ENCODE data around the gene FALEC.

Gene FALEC

GRCh38 chr1:150548324-150548631 lies 32.7 kb downstream of the FALEC start:
- no peak for DNase-seq

GRCh38 chr1:150548632-150549495 lies 33.3 kb downstream of the FALEC start, which contains the start of gene ADAMTSL4:
ADAMTSL4 (plus strand) TSS chr1:150549408; CDS start chr1:150552289, 2,881 bp downstream.
- no peak for DNase-seq

GRCh38 chr1:150549496-150550221 lies 34.1 kb downstream of the FALEC start:
- DNase-seq: no peak

GRCh38 chr1:150550222-150551050 lies 34.9 kb downstream of the FALEC start:
- DNase-seq: no peak

GRCh38 chr1:150551051-150551783 lies 35.7 kb downstream of the FALEC start:
- no peak for DNase-seq

GRCh38 chr1:150551784-150552127 lies 36.2 kb downstream of the FALEC start:
- DNase-seq: no peak

GRCh38 chr1:150552128-150552910 lies 36.8 kb downstream of the FALEC start:
- no peak for DNase-seq

- DNase-seq: no peak
Observed at GRCh38 chr1:150552911-150553289, 37.3 kb downstream of the FALEC start.

- DNase-seq: no peak
Observed at GRCh38 chr1:150553392-150554085, 38.0 kb downstream of the FALEC start.

- no peak for DNase-seq
Observed at GRCh38 chr1:150554086-150554452, 38.5 kb downstream of the FALEC start.

GRCh38 chr1:150555198-150555970 lies 39.8 kb downstream of the FALEC start:
- no peak for DNase-seq

- DNase-seq: no peak
Observed at GRCh38 chr1:150555971-150556865, 40.7 kb downstream of the FALEC start.

- no peak for DNase-seq
Observed at GRCh38 chr1:150557065-150557600, 41.6 kb downstream of the FALEC start.

GRCh38 chr1:150557813-150558212 lies 42.3 kb downstream of the FALEC start:
- no peak for DNase-seq

- DNase-seq: no peak
Observed at GRCh38 chr1:150558303-150558704, 42.8 kb downstream of the FALEC start.

GRCh38 chr1:150558761-150559655 lies 43.5 kb downstream of the FALEC start:
- no peak for DNase-seq

- DNase-seq: no peak
Observed at GRCh38 chr1:150559656-150560010, 44.1 kb downstream of the FALEC start.

- DNase-seq: peak; percentile 64 to 67
Observed at GRCh38 chr1:150560011-150560438, 44.5 kb downstream of the FALEC start.

Data from activated CD4-positive, alpha-beta T cell treated with anti-CD3 and anti-CD28 coated beads, Interleukin-2, amount 50 U/mL, for 4 hours (primary cell).